Astrocyte of the cerebellum (primary cell): Measurements from ENCODE around the gene TENM3.

Source experiments
- DNase-seq: peaks from one replicate; pipeline ENCODE4 v3.0.0-alpha.2; 2011; ENCODE audit warnings: low read depth
- H3K4me3 ChIP-seq: 2 replicates; pipeline ENCODE4 v1.5.1; 2011; ENCODE audit warnings: mild to moderate bottlenecking, low read depth, low read length, moderate library complexity
- in situ Hi-C: cut with HindIII; loops from 2 replicates; pipeline ENCODE4 v1.10.0; 2017; ENCODE audit warnings: low sequenced_read_pairs
- TF ChIP-seq, protein P1 (sequence below): IDR thresholded peaks from 2 replicates; pipeline ENCODE4 v1.5.1; 2012; ENCODE audit warnings: low read length, low read depth, moderate library complexity, mild to moderate bottlenecking; ENCODE audit errors: missing control alignments

TENM3 gene

DNA sequence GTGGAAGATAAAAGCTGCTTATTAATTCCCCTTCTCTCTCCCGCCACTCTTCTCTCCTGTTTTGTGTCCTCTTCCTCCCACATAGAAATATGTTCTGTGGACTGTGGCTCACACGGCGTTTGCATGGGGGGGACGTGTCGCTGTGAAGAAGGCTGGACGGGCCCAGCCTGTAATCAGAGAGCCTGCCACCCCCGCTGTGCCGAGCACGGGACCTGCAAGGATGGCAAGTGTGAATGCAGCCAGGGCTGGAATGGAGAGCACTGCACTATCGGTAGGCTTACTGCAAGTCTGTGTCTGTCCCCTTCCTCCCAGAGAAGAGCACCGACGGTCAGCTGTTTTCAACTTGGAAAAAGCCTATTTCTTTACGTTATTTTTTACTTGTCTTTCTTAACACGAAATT, 444.9 kb downstream of the TENM3 start:
- in situ Hi-C loops = no loop called here
- TF ChIP-seq, protein P1, sequence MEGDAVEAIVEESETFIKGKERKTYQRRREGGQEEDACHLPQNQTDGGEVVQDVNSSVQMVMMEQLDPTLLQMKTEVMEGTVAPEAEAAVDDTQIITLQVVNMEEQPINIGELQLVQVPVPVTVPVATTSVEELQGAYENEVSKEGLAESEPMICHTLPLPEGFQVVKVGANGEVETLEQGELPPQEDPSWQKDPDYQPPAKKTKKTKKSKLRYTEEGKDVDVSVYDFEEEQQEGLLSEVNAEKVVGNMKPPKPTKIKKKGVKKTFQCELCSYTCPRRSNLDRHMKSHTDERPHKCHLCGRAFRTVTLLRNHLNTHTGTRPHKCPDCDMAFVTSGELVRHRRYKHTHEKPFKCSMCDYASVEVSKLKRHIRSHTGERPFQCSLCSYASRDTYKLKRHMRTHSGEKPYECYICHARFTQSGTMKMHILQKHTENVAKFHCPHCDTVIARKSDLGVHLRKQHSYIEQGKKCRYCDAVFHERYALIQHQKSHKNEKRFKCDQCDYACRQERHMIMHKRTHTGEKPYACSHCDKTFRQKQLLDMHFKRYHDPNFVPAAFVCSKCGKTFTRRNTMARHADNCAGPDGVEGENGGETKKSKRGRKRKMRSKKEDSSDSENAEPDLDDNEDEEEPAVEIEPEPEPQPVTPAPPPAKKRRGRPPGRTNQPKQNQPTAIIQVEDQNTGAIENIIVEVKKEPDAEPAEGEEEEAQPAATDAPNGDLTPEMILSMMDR = no peak
- DNase-seq = no peak
- no peak overlapping the region for H3K4me3 ChIP-seq

DNA sequence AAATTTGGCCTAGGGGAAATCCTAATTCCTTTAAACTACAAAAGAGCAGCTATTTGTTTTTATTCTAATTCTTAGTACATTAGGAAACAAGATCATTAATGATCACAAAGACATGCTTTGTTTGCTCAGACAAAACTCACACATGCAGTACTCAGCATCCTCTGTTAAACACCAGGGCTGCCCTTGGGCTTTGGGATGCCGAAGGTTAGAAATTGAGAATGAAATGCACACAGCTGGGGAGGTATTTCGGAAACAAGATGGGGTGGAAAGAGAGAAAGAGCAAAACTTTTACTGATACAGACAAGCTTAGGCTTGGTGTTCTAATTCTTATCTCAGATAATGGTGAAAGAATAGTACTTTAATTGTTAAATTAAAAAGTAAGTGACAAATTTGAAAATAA, 451.3 kb downstream of the TENM3 start:
- TF ChIP-seq, protein P1 = no peak
- no peak for DNase-seq
- no peak overlapping the region for H3K4me3 ChIP-seq
- in situ Hi-C loops = no loop called here

DNA sequence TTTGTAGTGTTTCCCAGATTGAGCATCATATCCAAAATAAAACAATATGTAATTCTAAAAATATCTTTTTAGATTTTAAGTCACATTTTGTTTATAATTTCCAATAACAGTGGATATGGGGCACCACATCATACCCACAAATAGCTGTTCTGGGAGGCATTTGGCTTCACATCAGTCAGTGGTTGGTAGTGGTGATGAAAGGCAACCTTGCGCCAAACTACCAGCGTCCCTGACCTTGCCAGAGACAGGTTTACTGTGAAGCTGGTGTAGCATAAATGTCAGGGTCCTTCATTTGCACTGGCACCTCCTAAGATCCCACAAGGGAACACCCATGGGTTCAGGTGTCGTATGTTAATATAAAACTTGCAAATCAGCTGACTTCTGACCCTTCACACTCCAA, 451.8 kb downstream of the TENM3 start:
- H3K4me3 ChIP-seq = no peak overlapping the region
- TF ChIP-seq, protein P1 = no peak
- in situ Hi-C loops = no loop called here
- DNase-seq = no peak

DNA sequence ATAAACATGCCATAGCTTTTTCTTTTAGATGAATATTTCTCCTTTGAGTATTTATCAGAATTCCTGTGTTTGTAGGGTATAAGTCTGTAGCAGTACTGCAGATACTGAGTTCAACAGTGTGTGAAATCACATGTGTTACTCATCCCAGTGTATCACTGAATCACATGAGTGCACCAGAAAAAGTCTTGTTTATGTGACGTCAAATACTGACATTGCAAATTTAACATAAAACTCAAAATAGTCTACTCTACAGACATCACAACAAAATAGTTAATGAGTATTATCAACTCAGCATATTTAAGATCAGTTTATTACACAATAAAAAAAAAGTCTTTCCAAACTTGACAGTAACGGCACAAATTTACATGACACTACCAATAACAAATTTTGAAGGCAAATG, 452.6 kb downstream of the TENM3 start:
- DNase-seq = no peak
- no peak overlapping the region for H3K4me3 ChIP-seq
- TF ChIP-seq, protein P1 = no peak
- in situ Hi-C loops = no loop called here

DNA sequence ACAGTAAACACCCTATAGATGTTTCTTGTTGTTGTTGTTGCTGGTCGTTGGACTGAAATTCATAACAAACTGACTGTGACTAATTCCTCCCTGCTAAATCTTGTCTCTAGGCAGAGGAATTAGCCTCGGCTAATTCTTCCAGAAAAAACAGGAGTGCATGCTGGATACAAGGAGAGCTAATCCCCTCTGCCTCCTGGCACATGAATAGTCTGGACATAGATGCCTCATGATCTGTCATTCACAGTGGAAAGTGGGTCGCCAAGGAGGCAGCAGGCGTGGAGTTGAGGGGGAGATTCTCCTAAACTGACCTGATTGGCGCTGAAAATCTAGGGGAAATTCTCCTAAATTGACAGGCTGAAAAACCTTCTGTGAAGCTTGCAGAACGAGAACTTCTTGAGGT, 453.9 kb downstream of the TENM3 start:
- TF ChIP-seq, protein P1 = no peak
- in situ Hi-C loops = no loop called here
- no peak overlapping the region for H3K4me3 ChIP-seq
- no peak for DNase-seq

DNA sequence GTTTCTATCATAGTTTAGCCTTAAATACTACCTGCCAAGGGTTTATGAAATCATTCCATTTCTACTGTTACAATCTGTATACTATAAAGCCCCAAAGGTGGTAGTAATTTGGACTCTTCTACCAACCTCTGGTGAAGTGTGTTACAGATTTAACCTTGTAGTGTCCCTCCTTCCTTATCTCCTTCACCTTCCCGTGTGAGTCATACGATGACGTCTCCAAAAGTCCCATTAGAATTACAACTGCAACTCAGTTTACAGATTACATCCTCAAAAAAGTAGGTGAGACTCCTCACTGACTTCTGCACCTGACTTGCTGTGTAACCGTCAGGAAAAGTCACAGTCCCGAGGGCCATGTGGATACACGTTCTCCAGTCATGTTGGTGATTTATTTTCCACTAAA, 455.0 kb downstream of the TENM3 start:
- TF ChIP-seq, protein P1 = no peak
- in situ Hi-C loops = no loop called here
- DNase-seq = no peak

DNA sequence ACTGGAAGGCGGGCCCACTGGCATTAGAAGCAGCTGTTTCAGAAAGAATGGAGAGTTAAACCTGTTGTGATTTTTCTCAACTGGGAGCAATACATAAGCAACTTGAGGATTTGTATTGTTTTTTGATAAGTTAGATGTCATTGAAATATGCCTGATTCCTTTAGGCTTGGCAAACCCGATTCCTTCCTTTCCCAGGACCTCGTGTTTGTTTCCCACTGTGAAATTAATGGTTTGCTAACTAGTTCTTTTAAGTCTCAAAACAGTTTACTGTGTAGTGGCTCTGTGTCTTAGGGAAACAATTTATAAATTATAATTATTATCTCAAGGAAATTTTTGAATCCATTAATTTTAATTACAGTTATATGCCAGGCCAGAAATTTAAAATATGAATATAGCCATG, 456.0 kb downstream of the TENM3 start:
- in situ Hi-C loops = no loop called here
- H3K4me3 ChIP-seq = no peak overlapping the region
- TF ChIP-seq, protein P1 = no peak
- no peak for DNase-seq

More for the DNA sequence above, 455.0 kb downstream of the TENM3 start:
- no peak overlapping the region for H3K4me3 ChIP-seq
